Endometrium (tissue), 2 donors: ENCODE results near the gene CCDC121.
A peak's percentile ranks its signal among the peaks of the same experiment; 100 is the strongest.
"Not testable (repeated sequence)": the region's sequence is repeated elsewhere in the genome, so short reads cannot be mapped to it uniquely, and the experiment has no call there.

Source experiments
- FAIRE-seq: peaks from 2 replicates; lab custom pipeline; 2012; peaks lifted over from hg19 to GRCh38; lab: Jason Lieb, UNC
- donor health status: control.
- donor health status: control.

Gene CCDC121

GRCh38 chr2:27636766-27637165 lies 8.0 kb upstream of the CCDC121 start:
- FAIRE-seq = no peak

GRCh38 chr2:27634291-27634690 lies 5.5 kb upstream of the CCDC121 start:
- FAIRE-seq = no peak

- not testable (repeated sequence) for FAIRE-seq
Measured at GRCh38 chr2:27630257-27630656, 1.4 kb upstream of the CCDC121 start.

DNA sequence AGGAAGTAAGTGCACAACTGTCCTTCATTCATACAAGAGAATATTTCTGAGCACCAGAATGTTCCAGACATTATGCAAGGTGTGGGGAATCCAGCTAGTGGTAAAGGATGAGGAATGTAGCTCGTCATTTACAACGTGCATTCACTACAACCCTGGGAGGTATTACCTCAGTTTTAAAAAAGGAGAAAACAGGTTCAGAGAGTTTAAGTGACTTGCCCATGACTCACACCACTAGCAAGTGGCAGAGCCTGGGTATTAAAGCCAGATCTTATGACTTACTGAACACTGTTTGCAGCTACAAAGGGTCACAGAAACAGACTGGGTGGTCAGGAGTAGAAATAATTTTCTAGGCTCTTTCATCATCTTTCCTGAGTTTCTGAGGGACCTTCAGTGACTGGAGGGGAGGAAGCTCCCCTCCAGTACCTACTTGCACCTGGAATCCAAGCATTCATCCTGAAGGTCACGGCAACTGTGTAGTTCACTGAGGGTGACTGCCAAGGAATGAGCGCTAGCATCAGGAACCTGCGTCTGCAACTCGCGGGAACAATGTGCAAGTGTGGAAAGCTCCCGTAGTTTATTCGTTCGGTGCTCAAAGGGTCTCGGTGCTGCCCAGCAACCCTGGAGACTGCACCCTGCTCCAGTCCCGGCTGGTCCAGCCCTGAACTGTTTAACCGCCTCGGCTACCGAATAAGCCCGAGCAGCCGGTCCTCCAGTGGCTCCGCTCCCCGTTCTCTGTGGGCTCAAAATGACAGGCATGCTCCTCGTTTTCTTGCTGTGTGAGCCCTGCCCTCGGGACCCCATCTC lies 647 bp downstream of the CCDC121 start:
- no peak for FAIRE-seq

GRCh38 chr2:27626921-27627320 lies 1.9 kb downstream of the CCDC121 start:
- not testable (repeated sequence) for FAIRE-seq

- FAIRE-seq = not testable (repeated sequence)
Measured at GRCh38 chr2:27626323-27626722, 2.5 kb downstream of the CCDC121 start.

DNA sequence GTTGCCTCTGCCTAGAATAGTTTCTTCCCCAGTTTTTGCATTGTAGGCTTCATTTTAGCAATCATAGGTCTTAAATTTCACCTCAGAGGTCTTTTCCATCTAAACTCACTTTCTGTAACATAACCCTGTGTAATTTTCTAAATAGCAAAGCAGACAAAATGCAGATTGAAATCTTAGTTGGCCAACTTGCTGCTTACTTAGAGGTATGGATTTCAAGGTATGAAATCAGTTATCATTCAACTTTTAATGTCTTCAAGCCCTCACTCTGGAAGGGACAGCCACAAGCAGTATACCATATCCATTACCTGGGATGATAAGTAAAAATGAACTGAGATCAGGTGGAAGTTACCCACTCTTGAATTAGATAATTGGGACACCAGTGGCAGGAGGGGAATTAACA lies 3.9 kb downstream of the CCDC121 start:
- FAIRE-seq = no peak

DNA sequence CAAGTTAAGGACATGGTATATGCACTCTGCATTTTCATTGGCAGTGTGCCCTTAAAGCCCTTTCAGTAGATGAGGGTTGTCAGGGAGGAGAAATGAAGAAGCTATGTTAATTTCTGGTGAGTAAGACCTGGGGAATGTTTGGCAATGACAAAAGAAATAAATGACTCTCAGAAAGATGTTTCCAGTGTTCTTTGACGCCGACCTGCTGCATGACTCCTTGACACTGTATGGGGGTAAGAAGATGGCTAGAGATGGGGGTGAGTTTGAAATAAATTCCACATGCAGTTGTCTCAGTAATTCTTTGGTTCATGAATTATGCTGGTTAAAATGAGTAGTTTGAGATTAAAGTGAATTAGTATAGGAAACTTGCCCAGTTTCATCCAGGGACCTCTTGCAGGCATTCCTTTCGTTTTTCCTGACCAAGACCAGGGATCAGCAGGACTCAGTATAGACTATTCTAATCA lies 5.9 kb downstream of the CCDC121 start:
- no peak for FAIRE-seq

- no peak for FAIRE-seq
Measured at GRCh38 chr2:27621524-27621923, 7.3 kb downstream of the CCDC121 start.

GRCh38 chr2:27615316-27615715 lies 13.5 kb downstream of the CCDC121 start:
- FAIRE-seq = no peak

DNA sequence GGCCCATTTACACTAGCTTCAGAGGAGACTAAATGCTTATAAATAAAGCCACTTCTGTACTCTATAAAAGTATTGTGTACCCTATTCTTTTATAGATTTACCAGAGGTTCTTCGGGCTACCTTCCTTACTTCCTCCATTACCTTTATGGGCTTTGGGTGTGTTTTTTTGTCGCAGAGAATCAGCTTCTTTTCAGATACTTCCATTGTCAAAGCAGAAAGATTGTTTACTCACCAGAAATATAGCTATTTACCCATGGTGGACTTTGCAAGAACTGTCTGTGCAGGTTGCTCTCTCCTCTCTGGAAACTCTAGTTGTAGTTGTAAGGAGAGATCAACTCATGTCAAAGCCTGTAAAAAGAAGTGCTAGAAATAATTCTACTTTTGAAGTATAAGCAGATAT lies 14.8 kb downstream of the CCDC121 start:
- FAIRE-seq = no peak

DNA sequence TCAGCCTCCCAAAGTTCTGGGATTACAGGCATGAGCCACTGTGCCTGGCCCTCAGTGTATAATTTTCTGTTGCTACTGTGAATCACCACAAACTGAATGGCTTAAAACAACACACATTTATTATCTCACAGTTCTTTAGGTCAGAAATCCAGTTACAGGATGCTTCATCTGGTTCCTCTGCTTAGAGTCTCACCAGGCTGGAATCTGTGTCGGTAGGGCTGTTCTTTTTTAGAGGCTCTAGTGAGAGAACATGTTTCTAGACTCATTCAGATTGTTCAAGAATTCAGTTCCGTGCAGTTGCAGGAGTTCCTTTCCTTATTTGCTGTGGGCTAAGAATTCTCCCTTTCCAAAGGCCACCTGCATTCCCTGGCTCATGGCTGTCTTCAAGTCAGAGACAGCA lies 22.2 kb downstream of the CCDC121 start:
- FAIRE-seq = no peak

DNA sequence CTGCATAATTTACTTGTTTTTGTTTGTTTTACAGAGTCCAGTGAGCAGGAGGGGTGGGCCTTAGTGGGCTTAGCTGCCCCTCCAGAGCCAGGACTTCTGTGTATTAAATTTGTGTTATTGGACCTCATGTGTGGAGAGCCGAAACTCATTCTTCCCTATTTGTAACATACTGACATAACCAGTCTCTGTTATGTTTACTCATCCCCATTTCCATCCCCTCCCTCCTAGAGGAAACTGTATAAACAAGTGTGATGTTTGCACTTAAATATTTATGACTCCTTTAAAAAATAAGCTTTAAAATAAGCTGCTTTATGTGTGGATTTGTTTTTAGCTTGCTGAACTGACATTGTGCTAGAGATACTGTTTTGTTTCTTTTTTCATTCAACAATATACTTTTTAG lies 32.2 kb downstream of the CCDC121 start:
- no peak for FAIRE-seq

GRCh38 chr2:27595412-27595811 lies 33.4 kb downstream of the CCDC121 start:
- not testable (repeated sequence) for FAIRE-seq

- not testable (repeated sequence) for FAIRE-seq
Measured at GRCh38 chr2:27594020-27594703, 34.6 kb downstream of the CCDC121 start.

DNA sequence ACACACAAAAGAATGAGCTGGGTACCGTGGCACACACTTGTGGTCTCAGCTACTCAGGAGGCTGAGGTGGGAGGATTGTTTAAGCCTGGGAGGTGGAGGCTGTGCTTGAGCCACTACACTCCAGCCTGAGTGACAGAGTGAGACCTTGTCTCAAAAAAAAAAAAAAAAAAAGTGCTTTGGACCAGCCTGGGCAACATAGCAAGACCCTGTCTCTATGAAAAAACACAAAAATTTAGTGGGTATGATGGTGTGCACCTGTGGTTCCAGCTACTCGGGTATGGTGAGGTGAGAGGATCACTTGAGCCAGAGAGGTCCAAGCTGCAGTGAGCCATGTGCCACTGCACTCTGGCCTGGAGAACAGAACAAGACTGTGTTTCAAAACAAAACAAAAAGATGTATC lies 35.6 kb downstream of the CCDC121 start:
- no peak for FAIRE-seq

- no peak for FAIRE-seq
Measured at GRCh38 chr2:27591745-27592144, 37.1 kb downstream of the CCDC121 start.

DNA sequence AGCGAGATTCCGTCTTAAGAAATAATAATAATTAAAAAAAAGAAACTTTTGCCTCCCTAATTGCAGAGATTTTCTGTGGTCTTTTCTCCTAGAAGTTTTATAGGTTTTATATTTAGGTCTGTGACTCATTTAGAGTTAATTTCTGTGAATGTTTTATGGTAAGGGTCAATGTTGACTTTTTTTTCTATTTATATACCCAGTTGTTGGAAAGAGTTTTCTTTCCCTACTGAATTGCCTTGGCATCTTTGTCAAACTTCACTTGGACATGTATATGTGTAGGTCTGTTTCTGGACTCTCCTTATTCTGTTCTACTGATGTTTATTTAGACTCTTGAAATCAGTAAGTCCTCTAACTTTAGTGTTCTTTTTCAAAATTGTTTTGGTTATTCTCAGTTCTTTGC lies 40.5 kb downstream of the CCDC121 start:
- FAIRE-seq = no peak

- FAIRE-seq = no peak
Measured at GRCh38 chr2:27587025-27587424, 41.8 kb downstream of the CCDC121 start.

- no peak for FAIRE-seq
Measured at GRCh38 chr2:27584597-27584996, 44.2 kb downstream of the CCDC121 start.

- FAIRE-seq = no peak
Measured at GRCh38 chr2:27583390-27583915, 45.4 kb downstream of the CCDC121 start.

GRCh38 chr2:27582695-27583389 lies 46.0 kb downstream of the CCDC121 start, which contains the start of gene ZNF512:
Gene ZNF512 (plus strand): TSS chr2:27583042. CDS start chr2:27583113, 71 bp downstream.
- FAIRE-seq = peak; percentile 79
